A673 (cell line): Measurements from ENCODE around the gene ZNF883.

ENCODE experiments used
- CTCF ChIP-seq: fragments of 300-800, 200-600 bp; sonication (generic); conservative IDR thresholded peaks from 2 replicates; pipeline ENCODE4 v1.5.1; 2017; ENCODE audit warnings: low read depth, mild to moderate bottlenecking, antibody characterized with exemption, low read length, moderate library complexity, mixed read lengths
- EZH2 ChIP-seq: fragments of 200-600 bp; sonication (generic); IDR thresholded peaks from 2 replicates; pipeline ENCODE4 v1.6.1; 2017; ENCODE audit warnings: borderline replicate concordance, low read depth, mild to moderate bottlenecking, mixed read lengths, antibody characterized with exemption, low read length; ENCODE audit not compliant: poor library complexity, severe bottlenecking

GRCh38 chr9:112969730-112970129, 42.3 kb downstream of the ZNF883 start:
- TF ChIP-seq CTCF = no peak
- TF ChIP-seq EZH2 = no peak
